ENCODE measurements around the gene C9. TPM values are rescaled to one million over a fixed set of nuclear protein-coding genes. Genes with fewer than 3 reads are reported as not detected.

Gene C9
- total and polyA plus RNA-seq, 2 of the 4 experiments (the other 2 are of a cell fraction): not detected

- TF ChIP-seq POLR2A (IDR thresholded peaks at IDR 0.05; ENCODE audit: low read depth, low read length) (no peak), BHLHE40 (IDR thresholded peaks at IDR 0.05; ENCODE audit: low read depth, low read length) (no peak), RCOR1 (IDR thresholded peaks at IDR 0.05; ENCODE audit: insufficient replicate concordance, low read length) (no peak), NFE2L2 (IDR thresholded peaks at IDR 0.05; ENCODE audit: low read depth, low read length) (no peak), ELK1 (IDR thresholded peaks at IDR 0.05; ENCODE audit: borderline replicate concordance, low read depth, low read length) (no peak), MXI1 (IDR thresholded peaks at IDR 0.05; ENCODE audit: borderline replicate concordance, low read depth, low read length) (no peak), FOS (IDR thresholded peaks at IDR 0.05; ENCODE audit: low read depth, low read length) (no peak), RAD21 (IDR thresholded peaks at IDR 0.05; ENCODE audit: low read length) (no peak), MAZ (IDR thresholded peaks at IDR 0.05; ENCODE audit: borderline replicate concordance, low read depth, low read length) (no peak), MAFK (IDR thresholded peaks at IDR 0.05; ENCODE audit: low read depth, low read length) (no peak), SMC3 (IDR thresholded peaks at IDR 0.05; ENCODE audit: low read depth, low read length) (no peak), RFX5 (IDR thresholded peaks at IDR 0.05; ENCODE audit: low read depth, low read length) (no peak)
- TF ChIP-seq, protein P1, sequence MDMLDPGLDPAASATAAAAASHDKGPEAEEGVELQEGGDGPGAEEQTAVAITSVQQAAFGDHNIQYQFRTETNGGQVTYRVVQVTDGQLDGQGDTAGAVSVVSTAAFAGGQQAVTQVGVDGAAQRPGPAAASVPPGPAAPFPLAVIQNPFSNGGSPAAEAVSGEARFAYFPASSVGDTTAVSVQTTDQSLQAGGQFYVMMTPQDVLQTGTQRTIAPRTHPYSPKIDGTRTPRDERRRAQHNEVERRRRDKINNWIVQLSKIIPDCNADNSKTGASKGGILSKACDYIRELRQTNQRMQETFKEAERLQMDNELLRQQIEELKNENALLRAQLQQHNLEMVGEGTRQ (IDR thresholded peaks at IDR 0.05; ENCODE audit: low read depth, low read length): no peak
- Histone ChIP-seq H2BK20ac (ENCODE audit: low read depth, low read length) (no peak overlapping the region), H4K5ac (ENCODE audit: low read depth, low read length) (no peak overlapping the region), H3K4me3 (ENCODE audit: insufficient read depth, low read depth, low read length) (no peak overlapping the region), H3K23ac (ENCODE audit: low read depth, low read length) (no peak overlapping the region), H3K56ac (ENCODE audit: extremely low read depth, insufficient read depth, low read length) (no peak overlapping the region), H2AK5ac (ENCODE audit: low read depth, low read length) (no peak overlapping the region), H3K14ac (replicated peaks; ENCODE audit: low read depth, low read length) (no peak overlapping the region), H2BK120ac (ENCODE audit: low read depth, low read length) (no peak overlapping the region), H3K36me3 (ENCODE audit: control insufficient read depth, insufficient read depth, low read length) (no peaks in the 10 kb centered on the region), H3K4me2 (ENCODE audit: low read depth, low read length) (no peak overlapping the region), H3K9me1 (ENCODE audit: insufficient read depth, low read length) (no peaks in the 10 kb centered on the region), H4K8ac (ENCODE audit: low read depth in 2 of 2, low read length in 2 of 2) (no peak overlapping the region), H3K27me3 (ENCODE audit: control insufficient read depth, insufficient read depth, low read length) (peaks cover 8% of the 10 kb centered on the region), H3K4me1 (ENCODE audit: control insufficient read depth, insufficient read depth, low read length) (no peaks in the 10 kb centered on the region), H3K79me1 (ENCODE audit: low read depth in 1 of 2, low read length in 2 of 2) (no peaks in the 10 kb centered on the region), H4K91ac (ENCODE audit: insufficient read depth, low read depth, low read length) (no peak overlapping the region), H3K4ac (ENCODE audit: low read depth, low read length) (no peak overlapping the region), H2BK15ac (ENCODE audit: low read depth, low read length) (no peak overlapping the region), H3K9ac (ENCODE audit: low read depth, low read length) (no peak overlapping the region), H3K27ac (ENCODE audit: insufficient read depth, low read length) (no peak overlapping the region), H3K18ac (ENCODE audit: low read depth, low read length) (no peak overlapping the region), H2AK9ac (replicated peaks; ENCODE audit: low read depth, low read length, poor library complexity) (no peak overlapping the region), H3K9me3 (ENCODE audit: control insufficient read depth, insufficient read depth, low read length) (0 out of 2 replicates have a peak, but pooled peaks cover 2% of the 10 kb centered on the region), H2AFZ (replicated peaks; ENCODE audit: low read length, poor library complexity) (no peak overlapping the region), H4K20me1 (ENCODE audit: insufficient read depth, low read length) (no peaks in the 10 kb centered on the region), H2BK5ac (ENCODE audit: low read depth, low read length, poor library complexity, severe bottlenecking) (no peak overlapping the region)
- POLR2A ChIA-PET (ENCODE audit: unreplicated experiment): no interaction called here
- intact Hi-C loops (cut with micrococcal nuclease): no loop called here
- dilution Hi-C loops (cut with HindIII; ENCODE audit: low sequenced_read_pairs, unreplicated experiment): no loop called here
- in situ Hi-C loops (cut with MboI; ENCODE audit: low sequenced_read_pairs): no loop called here
- BruUV-seq (replicated peaks): no TSS peak
- DNase-seq (no peak), ATAC-seq (ENCODE audit: low read depth) (no peak)
- no CpG with 5 or more reads among the region's 4 CpGs for WGBS, 2 experiments (ENCODE audit: extremely low coverage in 2 of 2, insufficient read length in 1 of 2)
- CTCF ChIA-PET: interaction anchor here (0.7 kb wide), 1 partner anchor 13 kb away, joined by 10 read pairs; no protein-coding TSS in a partner anchor
Measured at GRCh38 chr5:39349484-39349883, 14.8 kb downstream of the C9 start.
